Measurements from ENCODE around the gene MAP2K4.

MAP2K4 gene

GRCh38 chr17:12043702-12044101 is 23.0 kb downstream of the MAP2K4 start:
- Histone ChIP-seq H3K36me3 (ENCODE audit: low read depth) (no peaks in the 10 kb centered on the region), H3K4me3 (ENCODE audit: severe bottlenecking) (no peak overlapping the region), H3K27ac (ENCODE audit: poor library complexity, severe bottlenecking) (no peak overlapping the region), H3K9me3 (ENCODE audit: severe bottlenecking) (no peaks in the 10 kb centered on the region), H3K4me1 (ENCODE audit: insufficient read depth, poor library complexity, severe bottlenecking) (peaks cover 27% of the 10 kb centered on the region), H3K27me3 (ENCODE audit: insufficient read depth, poor library complexity, severe bottlenecking) (no peaks in the 10 kb centered on the region)
- ATAC-seq (ENCODE audit: low read depth) (no peak), DNase-seq (ENCODE audit: low spot score) (no peak)
- TF ChIP-seq CTCF (IDR thresholded peaks at IDR 0.05; ENCODE audit: poor library complexity, severe bottlenecking), result no peak

- Histone ChIP-seq H3K4me1 (ENCODE audit: insufficient read depth, poor library complexity, severe bottlenecking) (peaks cover 1% of the 10 kb centered on the region), H3K9me3 (ENCODE audit: severe bottlenecking) (no peaks in the 10 kb centered on the region), H3K4me3 (ENCODE audit: severe bottlenecking) (no peak overlapping the region), H3K27ac (ENCODE audit: poor library complexity, severe bottlenecking) (no peak overlapping the region), H3K27me3 (ENCODE audit: insufficient read depth, poor library complexity, severe bottlenecking) (no peaks in the 10 kb centered on the region), H3K36me3 (ENCODE audit: low read depth) (no peaks in the 10 kb centered on the region)
- ATAC-seq (ENCODE audit: low read depth) (no peak), DNase-seq (ENCODE audit: low spot score) (no peak)
- TF ChIP-seq CTCF (IDR thresholded peaks at IDR 0.05; ENCODE audit: poor library complexity, severe bottlenecking), result no peak
Observed at GRCh38 chr17:12046786-12047185, 26.1 kb downstream of the MAP2K4 start.

GRCh38 chr17:12047681-12048376 is 27.2 kb downstream of the MAP2K4 start:
- Histone ChIP-seq H3K9me3 (ENCODE audit: severe bottlenecking) (no peaks in the 10 kb centered on the region), H3K36me3 (ENCODE audit: low read depth) (no peaks in the 10 kb centered on the region), H3K27ac (ENCODE audit: poor library complexity, severe bottlenecking) (no peak overlapping the region), H3K27me3 (ENCODE audit: insufficient read depth, poor library complexity, severe bottlenecking) (no peaks in the 10 kb centered on the region), H3K4me3 (ENCODE audit: severe bottlenecking) (no peak overlapping the region), H3K4me1 (ENCODE audit: insufficient read depth, poor library complexity, severe bottlenecking) (no peaks in the 10 kb centered on the region)
- DNase-seq (ENCODE audit: low spot score) (no peak), ATAC-seq (ENCODE audit: low read depth) (0 out of 3 replicates have a peak, but pooled peaks have one; percentile 29)
- TF ChIP-seq CTCF (IDR thresholded peaks at IDR 0.05; ENCODE audit: poor library complexity, severe bottlenecking), result no peak

GRCh38 chr17:12048843-12049473 is 28.3 kb downstream of the MAP2K4 start:
- no peaks in the 10 kb centered on the region for H3K36me3 ChIP-seq (ENCODE audit: low read depth)
- no peak overlapping the region for H3K4me3 ChIP-seq (ENCODE audit: severe bottlenecking)
- H3K9me3 ChIP-seq (ENCODE audit: severe bottlenecking), result no peaks in the 10 kb centered on the region
- no peak for ATAC-seq (ENCODE audit: low read depth)
- no peaks in the 10 kb centered on the region for H3K27me3 ChIP-seq (ENCODE audit: insufficient read depth, poor library complexity, severe bottlenecking)
- H3K4me1 ChIP-seq (ENCODE audit: insufficient read depth, poor library complexity, severe bottlenecking), result no peaks in the 10 kb centered on the region
- H3K27ac ChIP-seq (ENCODE audit: poor library complexity, severe bottlenecking), result no peak overlapping the region
- no peak for DNase-seq (ENCODE audit: low spot score)
- TF ChIP-seq CTCF (IDR thresholded peaks at IDR 0.05; ENCODE audit: poor library complexity, severe bottlenecking), result no peak

Measured in RWPE2 (cell line).